HG02970 (cell line): Measurements from ENCODE around the gene PABPC1L.
A peak's percentile ranks its signal among the peaks of the same experiment; 100 is the strongest.

Source experiments
- ATAC-seq: cut with Tn5 transposase; IDR thresholded peaks from one replicate; pipeline ENCODE4 v1.9.1; 2021; ENCODE audit warnings: mild to moderate bottlenecking, moderate library complexity, moderate number of reproducible peaks; ENCODE audit not compliant: unreplicated experiment, low FRiP score

Gene PABPC1L

DNA sequence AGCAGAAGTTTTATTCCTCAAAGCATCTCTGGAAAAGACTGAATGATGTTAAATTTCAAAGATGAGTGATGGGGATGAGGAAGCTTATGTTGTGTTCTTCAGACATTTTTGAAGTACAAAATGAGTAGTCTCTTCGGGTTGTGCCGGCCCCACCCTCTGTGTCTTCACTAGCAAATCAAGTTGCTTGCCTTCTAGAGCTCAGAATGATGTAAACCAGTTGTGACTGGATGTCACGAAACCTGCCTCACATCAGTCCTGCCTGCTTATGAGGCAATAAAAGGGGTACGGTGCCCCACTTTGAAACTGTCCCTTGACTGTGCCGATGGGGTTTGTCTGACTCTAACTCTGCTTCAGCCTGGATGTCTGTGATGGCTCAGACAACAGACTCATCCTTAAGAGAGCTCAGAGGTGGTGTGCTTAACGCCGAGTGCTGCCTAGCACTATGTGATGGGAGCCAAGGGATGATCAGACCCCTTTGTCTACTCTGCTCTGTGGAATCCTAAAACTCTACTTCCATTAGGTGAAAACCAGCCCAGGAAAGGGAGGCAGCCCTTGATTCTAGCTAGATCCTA lies 31.3 kb downstream of the PABPC1L start:
- ATAC-seq, result no peak

DNA sequence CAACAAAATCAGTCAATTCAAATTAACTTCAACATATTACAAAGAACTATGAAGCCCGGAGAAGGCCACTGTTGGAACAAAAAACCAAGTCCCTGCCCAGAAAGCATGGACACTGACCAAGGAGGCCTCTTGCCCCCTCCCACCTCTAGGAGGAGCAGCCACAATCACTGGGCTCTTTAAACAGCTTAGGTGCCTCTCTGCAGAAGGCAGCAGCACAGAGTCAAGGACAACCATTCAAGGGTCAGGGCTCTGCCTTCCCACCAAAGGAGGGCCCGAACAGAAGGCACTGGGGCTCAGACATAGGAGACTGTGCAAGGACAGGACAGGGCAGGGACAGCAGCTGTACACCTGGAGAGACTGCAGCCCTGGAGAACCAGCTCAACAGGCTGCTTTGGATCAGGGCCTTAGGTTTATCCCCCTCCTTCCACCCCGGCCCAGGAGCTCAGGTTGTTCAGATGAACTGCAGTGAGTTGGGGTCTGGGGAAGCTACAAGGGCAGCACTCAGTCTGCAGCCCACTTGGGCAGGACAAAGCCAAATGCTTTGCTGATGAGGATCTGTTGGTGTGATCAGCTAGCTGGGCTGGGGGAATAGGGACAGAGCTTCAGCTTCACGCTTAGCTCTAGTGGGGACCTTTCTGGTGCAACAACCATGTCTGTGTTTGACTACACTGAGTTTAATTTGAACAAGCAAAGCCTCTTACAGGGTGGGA lies 32.6 kb downstream of the PABPC1L start:
- no peak for ATAC-seq

DNA sequence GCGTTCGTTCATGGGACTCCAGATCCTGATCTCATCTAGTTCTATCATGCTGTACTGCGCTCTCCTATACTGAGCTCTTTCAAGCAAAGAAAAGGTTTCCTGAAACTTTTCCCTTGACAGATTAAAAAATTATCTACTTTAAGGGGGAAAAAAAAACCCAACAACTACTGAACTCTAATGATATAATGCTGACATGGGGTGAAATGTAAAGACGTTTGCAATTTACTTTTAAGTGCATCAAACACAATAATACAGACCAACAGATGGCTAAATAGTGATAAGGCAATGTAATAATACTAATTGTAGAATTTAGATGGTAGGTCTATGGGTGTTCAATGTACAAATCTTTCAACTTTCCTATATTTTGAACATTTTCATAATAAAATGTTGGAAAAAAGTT lies 34.0 kb downstream of the PABPC1L start:
- no peak for ATAC-seq

DNA sequence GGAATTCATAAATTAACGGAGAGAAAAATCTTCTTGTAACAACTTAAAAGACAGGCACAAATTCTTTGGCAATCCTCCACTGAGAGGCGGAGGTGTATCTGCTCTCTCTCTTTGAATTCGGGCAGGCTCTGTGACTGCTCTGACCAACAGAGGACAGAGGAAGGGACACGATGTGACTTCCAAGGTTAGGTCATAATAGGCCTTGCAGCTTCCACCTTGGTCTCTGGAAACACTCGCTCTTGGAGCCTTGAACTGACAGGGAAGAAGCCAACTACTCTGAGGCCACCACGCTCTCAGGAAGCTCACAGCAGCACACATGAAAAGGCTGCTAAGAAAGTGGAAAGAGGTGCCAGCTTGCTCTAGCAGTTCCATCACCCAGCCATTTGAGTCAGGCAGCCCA lies 35.4 kb downstream of the PABPC1L start:
- ATAC-seq, result no peak

DNA sequence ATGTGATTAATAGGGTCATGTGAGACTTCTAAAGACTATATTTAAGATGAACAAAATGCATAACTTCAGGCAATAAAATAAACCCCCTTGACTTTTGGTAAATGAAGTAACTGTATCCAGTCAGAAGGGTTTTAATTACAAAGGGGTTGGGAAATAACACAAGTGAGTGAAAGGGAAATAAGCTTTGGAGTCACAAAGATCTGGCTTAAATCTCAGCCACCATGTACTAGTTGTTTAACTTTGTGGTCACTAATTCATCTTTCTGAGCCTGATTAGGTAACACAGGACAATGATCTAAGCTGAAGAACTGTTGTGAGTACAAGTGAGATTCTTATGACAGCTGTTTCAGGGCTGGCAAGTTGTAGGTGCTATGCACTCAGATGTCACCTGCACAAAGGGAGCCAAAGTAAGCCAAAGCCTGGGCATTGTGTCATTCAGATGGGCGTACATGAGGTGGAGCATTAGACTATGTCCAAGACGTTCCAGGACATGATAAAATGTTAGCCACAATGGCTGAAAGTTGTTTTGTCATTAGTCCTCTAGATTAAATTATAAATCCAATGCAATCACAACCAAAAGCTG lies 36.5 kb downstream of the PABPC1L start:
- ATAC-seq, result no peak

DNA sequence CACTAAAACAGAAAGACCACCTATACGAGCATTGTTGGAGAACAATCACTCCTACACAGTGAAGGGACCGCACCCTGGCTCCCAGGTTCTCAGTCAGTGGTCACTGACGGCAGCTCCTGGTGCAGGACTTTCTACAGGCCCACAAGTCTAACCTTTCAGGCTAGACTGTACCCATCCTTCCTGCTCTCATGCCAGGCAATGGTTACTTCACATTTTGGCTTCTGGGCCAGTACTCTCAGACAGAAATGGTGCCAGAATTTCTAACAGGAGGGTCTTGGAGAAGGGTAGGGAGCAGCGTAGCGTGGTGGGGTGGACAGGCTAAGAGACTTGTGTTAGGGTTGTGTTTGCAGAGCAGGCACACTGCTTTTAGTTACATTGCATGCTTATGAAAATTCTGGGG lies 38.2 kb downstream of the PABPC1L start:
- no peak for ATAC-seq

DNA sequence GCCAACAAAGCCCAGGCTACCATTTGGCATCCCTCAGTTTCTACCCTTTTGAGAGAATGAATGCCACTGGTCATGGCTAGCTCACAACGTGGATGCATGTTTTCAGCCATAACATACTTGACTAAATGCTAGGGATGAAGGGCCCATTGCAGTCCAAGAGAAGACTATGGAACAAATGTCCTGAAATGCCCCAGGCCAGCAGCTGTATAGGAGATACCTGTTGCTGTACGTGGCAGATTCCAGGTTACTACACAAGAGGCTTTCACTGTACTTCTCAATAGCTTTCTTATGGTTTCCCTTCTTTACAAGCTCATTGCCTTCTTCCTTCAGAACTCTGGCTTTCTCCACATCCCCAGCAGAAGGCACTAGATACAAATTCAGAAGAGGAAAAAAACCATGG lies 38.7 kb downstream of the PABPC1L start:
- ATAC-seq, result no peak

DNA sequence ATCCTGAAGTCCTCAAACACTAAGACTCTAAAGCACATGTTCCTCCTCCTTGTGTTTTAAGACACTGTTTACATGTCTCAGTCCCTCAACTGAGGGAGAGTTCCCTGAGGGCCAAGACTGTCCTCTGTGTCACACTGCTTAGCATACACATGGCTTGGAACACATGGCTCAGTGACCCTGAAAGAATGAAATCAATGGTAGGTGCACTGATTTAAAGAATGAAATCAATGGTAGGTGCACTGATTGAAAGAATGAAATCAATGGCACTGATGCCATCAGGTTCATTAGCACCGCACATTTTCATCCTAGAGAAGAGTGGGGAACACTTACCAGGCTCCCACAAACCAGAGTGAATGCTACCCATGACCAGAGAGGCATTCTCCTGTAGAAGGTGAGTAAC lies 40.5 kb downstream of the PABPC1L start:
- ATAC-seq, result no peak

DNA sequence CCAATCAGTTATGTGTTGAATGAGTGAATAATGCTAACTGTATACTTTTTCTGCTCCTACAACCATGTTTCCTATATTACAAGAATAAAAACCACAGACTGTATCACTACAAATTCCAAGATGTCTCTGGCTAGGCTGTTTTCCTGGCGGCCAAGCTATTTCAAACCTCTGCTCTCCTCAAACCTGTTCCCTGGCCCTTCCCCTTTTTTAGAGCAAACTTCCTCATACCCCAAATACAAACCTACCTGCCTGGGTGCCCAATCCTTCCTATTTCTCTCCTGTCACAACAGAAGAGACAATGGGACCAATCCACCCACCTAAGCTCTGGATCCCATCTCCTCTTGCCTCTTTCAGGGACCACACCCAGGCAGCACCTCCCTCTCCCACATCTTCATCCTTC lies 42.9 kb downstream of the PABPC1L start:
- no peak for ATAC-seq

DNA sequence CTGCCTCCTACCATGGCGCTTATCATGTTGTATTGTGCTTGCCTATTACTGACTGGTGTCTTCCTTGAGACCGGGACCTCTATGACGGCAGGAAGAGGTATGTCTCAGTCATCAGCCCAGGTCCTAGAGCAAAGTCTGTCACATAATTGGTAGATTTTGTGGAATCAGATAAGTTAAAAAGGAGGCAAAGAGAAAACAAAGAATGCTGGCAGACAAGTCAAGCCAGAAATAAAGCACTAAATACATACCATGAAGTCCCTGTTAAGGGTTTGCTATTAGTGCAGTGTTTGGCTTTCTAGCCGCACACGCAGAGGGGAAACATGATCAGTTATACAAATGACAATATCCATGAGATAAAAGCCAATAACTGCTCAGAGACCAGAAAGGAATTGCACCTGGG lies 44.4 kb downstream of the PABPC1L start:
- ATAC-seq, result no peak

DNA sequence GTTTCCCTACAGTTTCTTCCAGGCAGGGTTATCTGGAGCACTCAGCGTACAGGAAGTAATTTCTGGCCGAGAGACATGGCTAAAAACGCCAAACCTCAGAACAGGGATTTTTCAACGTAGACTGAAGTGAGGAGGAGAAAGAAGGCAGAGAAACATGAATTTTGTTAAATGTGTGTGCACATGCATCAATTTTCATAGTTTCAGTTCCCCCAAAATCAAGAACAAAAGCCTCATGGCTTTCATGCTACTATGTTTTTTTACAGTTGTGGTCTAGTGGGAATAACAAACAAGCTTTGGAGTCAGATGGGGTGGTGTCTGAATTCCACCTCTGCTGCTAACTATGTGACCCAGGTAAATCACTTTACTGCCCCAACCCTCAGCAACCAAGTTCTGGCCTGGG lies 45.4 kb downstream of the PABPC1L start:
- no peak for ATAC-seq

DNA sequence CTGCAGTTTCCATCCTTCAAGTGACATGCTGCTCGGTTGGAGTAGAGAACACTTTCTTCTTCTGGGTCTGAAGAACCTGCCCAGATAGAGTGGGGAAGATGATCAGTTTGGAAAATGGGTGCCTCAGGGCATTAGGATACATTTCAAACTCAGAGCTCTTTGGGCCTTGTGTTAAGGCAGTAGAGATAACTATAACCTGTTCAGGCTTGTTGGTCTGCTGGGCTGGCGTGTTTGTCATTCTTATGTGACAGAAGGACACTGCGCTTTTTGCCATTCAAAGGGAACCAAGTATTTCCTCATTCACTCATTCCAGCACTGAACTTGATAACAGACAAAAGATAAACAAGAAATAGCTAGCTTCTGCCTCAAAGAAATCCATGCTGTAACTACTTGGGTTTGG lies 46.5 kb downstream of the PABPC1L start:
- ATAC-seq, result no peak

DNA sequence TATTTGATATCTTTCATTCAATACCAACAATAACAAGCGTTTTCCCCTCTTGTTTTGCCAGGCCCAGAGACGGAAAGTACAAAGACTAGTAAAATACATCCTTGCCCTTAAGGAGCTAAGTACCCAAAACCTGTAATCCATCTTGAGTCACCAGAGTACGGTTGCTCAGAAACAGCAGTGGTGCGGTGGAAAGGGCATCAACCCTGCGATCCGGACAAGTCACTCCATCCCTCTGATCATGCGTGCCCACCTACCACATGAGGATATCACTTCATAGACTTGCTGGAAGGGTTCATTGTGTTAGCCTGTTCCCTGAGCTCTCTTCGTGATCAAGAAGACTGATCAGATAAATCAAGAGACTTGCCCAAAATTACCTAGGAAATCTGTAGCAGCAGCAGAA lies 48.4 kb downstream of the PABPC1L start:
- ATAC-seq, result no peak

DNA sequence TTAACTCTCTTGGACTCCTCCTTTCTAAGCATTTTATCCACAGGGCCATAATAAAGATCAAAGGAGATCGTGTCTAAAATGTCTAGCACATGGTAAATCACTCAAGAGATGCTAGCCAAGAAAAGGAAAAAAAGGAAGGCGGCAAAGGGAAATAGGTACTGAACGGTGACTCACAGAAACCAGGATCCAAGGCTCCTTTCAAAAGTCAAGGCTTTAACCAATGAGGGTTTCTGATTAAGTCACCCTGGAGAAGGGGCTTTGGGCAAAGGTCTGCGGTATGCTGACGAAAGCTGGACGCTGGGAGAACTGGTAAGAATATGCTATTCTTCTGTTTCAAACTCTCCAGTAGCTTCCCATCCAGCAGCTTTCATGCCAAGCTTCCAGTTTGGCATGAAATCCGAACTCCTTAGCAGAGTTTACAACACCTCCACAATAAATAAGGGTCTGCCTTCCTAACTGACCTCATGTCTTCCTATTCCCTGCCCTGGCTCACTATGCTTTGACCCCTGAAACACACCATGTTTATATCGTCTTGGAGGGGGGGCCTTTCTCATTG lies 49.3 kb downstream of the PABPC1L start:
- ATAC-seq, result no peak

DNA sequence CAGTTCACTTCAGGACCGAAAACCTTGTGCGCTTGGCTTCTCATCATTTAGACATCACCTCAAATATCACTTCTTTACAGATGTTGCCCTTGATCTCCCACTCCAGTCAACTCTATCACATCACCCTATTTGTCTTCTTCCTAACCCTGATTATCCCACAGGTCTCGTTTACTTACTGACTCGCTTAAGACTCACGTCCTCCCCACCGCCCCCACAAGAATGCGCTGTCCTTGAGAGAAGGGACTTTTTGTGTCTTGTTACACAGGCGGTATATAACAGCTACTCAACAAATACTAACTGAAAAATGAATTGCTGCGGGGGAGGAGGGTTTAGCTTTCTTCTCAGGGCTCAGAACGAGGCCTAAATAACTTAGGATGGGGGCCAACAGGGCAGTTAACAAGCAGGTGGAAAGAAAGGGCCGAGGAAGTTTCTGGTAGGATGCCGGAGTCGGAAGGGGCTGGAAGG lies 49.8 kb downstream of the PABPC1L start:
- ATAC-seq, result no peak

DNA sequence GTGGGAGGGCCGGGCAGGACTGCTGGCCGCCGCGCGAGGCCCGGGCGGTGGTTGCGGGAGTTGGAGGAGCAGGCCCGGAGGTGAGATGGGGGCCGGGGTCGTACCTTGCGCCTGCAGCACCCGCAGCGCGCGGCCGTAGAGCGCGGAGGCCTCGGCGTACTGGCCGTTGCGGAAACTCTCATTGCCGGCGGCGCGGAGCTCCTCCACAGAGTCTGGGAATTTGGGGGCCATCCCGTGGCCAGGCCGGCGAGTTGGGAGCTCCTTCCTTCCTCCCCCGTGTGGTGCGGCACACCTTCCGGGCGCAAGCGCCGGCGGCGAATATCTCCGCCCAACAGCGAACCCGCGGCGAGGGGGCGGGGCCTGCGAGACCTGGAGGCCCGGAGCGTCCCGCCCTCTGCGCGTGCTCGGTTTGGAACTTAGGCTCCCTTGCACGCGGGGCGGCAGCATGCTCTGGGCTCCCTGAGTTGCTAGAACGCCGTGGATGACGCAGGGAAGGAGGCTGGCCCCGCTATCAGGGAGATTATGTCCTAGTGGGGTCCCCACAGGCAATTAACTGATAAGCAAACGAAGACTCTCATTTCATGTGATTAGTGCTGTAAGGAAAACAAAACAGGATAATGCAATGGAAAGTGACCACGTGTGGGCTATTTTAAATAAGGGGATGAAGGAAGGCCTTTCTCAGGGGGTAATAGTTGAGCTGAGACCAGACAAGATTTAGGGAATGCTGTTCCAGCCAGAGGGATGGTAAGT lies 50.4 kb downstream of the PABPC1L start, which contains the start of gene TOMM34:
Gene TOMM34, minus strand, starts transcription at position 295 of the 750 bp plus-strand sequence. Its CDS starts 64 bp downstream, at position 231.
- ATAC-seq, result peak; percentile 73

DNA sequence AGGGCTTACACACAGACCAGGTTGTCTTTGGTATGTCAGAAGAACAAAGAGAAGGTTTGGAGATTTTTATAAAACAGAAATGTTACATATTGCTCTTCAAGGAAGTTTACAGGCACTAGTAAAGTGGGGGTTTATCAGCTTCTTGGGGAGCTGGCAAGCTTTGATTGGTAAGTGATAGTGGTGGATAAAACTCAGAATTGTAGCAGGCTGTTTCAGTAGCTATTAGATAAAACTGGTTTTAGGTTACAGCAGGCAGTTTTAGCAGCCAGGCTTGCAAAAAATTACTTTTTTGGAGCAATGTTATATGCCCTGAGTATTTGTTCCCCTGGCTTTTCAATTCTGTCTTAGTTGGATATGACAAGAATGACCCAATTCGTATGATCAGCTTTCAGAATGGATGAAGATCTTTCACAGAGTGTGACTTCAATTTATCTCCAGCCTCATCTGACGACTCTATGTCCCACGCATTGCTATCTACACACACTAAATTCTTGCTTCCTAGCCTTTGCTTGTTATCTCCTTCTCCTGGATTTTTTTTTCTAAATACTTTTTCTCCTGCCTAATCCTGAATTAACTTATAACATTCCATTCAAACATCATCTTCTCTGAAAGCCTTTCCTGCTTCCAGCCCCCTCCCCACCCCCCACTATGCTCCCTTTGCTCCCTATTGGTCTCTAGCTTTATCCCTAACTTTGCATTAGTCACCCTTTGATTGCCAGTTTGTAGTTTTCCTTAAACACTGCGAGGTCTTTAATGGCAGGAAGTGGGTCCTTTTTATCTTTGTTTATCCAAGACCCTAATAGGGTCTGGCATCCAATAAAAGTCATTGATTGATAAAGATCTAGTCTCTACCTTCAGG lies 51.4 kb downstream of the PABPC1L start:
- no peak for ATAC-seq

DNA sequence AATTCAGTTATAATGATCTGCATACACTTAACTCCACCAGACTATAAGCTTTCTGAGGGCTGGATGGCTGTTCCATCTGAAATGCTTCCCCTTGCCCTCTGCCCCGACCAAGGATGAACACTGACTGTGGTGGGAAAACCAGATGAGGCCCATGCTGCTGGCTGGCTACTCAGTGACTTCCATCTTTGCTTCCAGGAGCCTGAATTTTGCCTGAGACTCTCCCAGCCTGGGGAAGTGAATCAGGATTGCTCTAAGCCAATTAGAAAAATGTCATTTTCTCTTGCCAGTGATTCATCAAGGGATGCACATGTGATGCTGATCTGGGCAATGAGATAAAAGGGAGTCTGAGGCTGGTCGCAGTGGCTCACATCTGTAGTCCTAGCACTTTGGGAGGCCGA lies 52.0 kb downstream of the PABPC1L start:
- no peak for ATAC-seq

DNA sequence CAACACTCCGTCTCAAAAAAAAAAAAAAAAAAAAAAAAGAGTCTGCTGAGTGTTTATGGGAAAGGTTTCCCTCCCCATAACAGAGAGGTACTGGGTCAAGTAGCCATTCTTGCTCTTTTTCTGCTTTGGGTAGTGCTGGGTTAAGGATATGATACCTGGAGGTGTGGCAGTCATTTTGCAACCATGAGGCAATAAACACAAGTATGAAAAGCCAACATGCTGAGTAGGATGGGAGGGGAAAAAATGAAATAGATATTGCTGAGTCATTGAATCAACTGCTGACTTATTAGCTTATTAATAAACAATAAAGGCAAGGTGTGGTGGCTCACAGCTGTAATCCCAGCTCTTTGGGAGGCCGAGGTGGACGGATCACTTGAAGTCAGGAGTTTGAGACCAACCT lies 52.6 kb downstream of the PABPC1L start:
- no peak for ATAC-seq
